Hepatic stellate cell (primary cell): Measurements from ENCODE around the gene CHMP2A.

Source experiments
- DNase-seq: peaks from one replicate; pipeline ENCODE4 v3.0.0; 2011; ENCODE audit warnings: low spot score

The CHMP2A gene

GRCh38 chr19:58538257-58539168, 16.4 kb downstream of the CHMP2A start:
- DNase-seq: no peak

- DNase-seq: no peak
Observed at GRCh38 chr19:58536852-58537798, 17.8 kb downstream of the CHMP2A start.

- DNase-seq: no peak
Observed at GRCh38 chr19:58535857-58536256, 19.0 kb downstream of the CHMP2A start.

- DNase-seq: no peak
Observed at GRCh38 chr19:58531034-58531840, 23.7 kb downstream of the CHMP2A start.

- DNase-seq: no peak
Observed at GRCh38 chr19:58529405-58529804, 25.5 kb downstream of the CHMP2A start.

GRCh38 chr19:58522709-58523108, 32.2 kb downstream of the CHMP2A start:
- no peak for DNase-seq

- no peak for DNase-seq
Observed at GRCh38 chr19:58521651-58522050, 33.3 kb downstream of the CHMP2A start.

GRCh38 chr19:58520257-58520599, 34.7 kb downstream of the CHMP2A start:
- DNase-seq: no peak

GRCh38 chr19:58519355-58520256, 35.3 kb downstream of the CHMP2A start, which contains the start of gene ZBTB45:
TSS of gene ZBTB45 (minus strand) at chr19:58519810. CDS start at chr19:58517673, 2,137 bp downstream.
- DNase-seq: peak; percentile 91

- DNase-seq: peak; percentile 92
Observed at GRCh38 chr19:58519087-58519354, 35.9 kb downstream of the CHMP2A start.

GRCh38 chr19:58518256-58519086, 36.4 kb downstream of the CHMP2A start:
- DNase-seq: peak; percentile 26

- no peak for DNase-seq
Observed at GRCh38 chr19:58516964-58517833, 37.7 kb downstream of the CHMP2A start.

GRCh38 chr19:58516246-58516836, 38.6 kb downstream of the CHMP2A start:
- no peak for DNase-seq

GRCh38 chr19:58515259-58515658, 39.6 kb downstream of the CHMP2A start:
- DNase-seq: no peak

- no peak for DNase-seq
Observed at GRCh38 chr19:58514564-58515022, 40.3 kb downstream of the CHMP2A start.

GRCh38 chr19:58513694-58514563, 41.0 kb downstream of the CHMP2A start:
- peak; percentile 78 for DNase-seq

GRCh38 chr19:58513213-58513693, 41.7 kb downstream of the CHMP2A start:
- no peak for DNase-seq
